Adrenal gland (tissue), 12 donors: ENCODE data around the gene PHB1. TPM values are rescaled to one million over a fixed set of nuclear protein-coding genes. Genes with fewer than 3 reads are reported as not detected.
"Not testable (repeated sequence)": the region's sequence is repeated elsewhere in the genome, so short reads cannot be mapped to it uniquely, and the experiment has no call there.

Experiments
- DNase-seq, 7 donors: peaks; one replicate each; pipeline ENCODE4 v3.0.0-alpha.2; 2019 to 2020
- H3K27ac ChIP-seq, 5 donors: fragments of 200-600 bp; sonication (generic) in 4 of 5; 1 replicate in 3 of 5; 2 replicates in 2 of 5; pipeline versions ENCODE4 v1.5.1 to v1.8.0; 2016 to 2020; ENCODE audit warnings: mild to moderate bottlenecking in 1 of 5
- H3K27me3 ChIP-seq: fragments of 200-600 bp; 2 replicates; pipeline ENCODE4 v1.8.0; 2021
- H3K36me3 ChIP-seq, 2 donors: fragments of 200-600 bp; replicated peaks in 1 of 2; 1 replicate in 1 of 2; 2 replicates in 1 of 2; pipeline versions ENCODE4 v1.5.1 to v1.8.0; 2018 to 2022
- H3K4me1 ChIP-seq, 2 donors: fragments of 200-600 bp; replicated peaks in 1 of 2; 1 replicate in 1 of 2; 2 replicates in 1 of 2; pipeline versions ENCODE4 v1.5.1 to v1.8.0; 2018 to 2021
- H3K4me3 ChIP-seq, 4 donors: fragments of 200-600 bp; sonication (generic) in 3 of 4; one replicate each; pipeline ENCODE4 v1.5.1; 2016 to 2018
- H3K9me3 ChIP-seq, 3 donors: fragments of 200-600 bp; sonication (generic) in 1 of 3; replicated peaks in 1 of 3; 1 replicate in 2 of 3; 2 replicates in 1 of 3; pipeline versions ENCODE4 v1.5.1 to v1.8.0; 2016 to 2021
- CTCF ChIP-seq, 6 experiments: fragments of 450-650 bp in 4 of 6; fragments of 200-600 bp in 2 of 6; sonication (generic) in 1 of 6; IDR thresholded peaks; 1 replicate in 5 of 6; 2 replicates in 1 of 6; pipeline versions ENCODE4 v1.5.1 to v1.8.0; 2016 to 2021; ENCODE audit warnings: antibody characterized with exemption in 6 of 6, mild to moderate bottlenecking in 2 of 6, moderate library complexity in 1 of 6
- POLR2A ChIP-seq, 2 donors: fragments of 450-650 bp; IDR thresholded peaks; one replicate each; pipeline ENCODE4 v1.6.1; 2017; ENCODE audit warnings: antibody characterized with exemption in 2 of 2, mild to moderate bottlenecking in 2 of 2, moderate library complexity in 1 of 2
- WGBS, 4 donors: extraction: QIAGEN DNeasy Blood & Tissue Kit in 2 of 4; methylation state at CpG; one replicate each; pipeline versions ENCODE4 v1.1.5 to v1.1.7; 2013 to 2017; 5-methylcytosine and 5-hydroxymethylcytosine counted together
- intact Hi-C, 2 donors: fragments of 100-400 bp; cut with DNase I; formaldehyde crosslinking; loops; one replicate each; pipeline versions ENCODE4 v1.14.1 to v1.15.0; 2022 to 2023
- polyA plus RNA-seq, 3 donors: library from polyadenylated mRNA; stranded (reverse); fragments of 200-250 nt in 2 of 3; fragments of 350-450 nt in 1 of 3; fragmentation: Illumina TruSeq in 1 of 3; extraction: RNeasy Lipid Tissue Mini Kit (QIAGEN cat#74804) in 1 of 3; gene quantifications; one replicate each; pipeline ENCODE4 v1.2.3, GENCODE V29; 2013 to 2014
- total RNA-seq, 9 donors: library from RNA; depleted of rRNA in 4 of 9; stranded (reverse); fragments of >200 nt in 4 of 9; fragments of 120-200 nt in 1 of 9; fragmentation: NEBNext Ultra II Directional in 1 of 9; extraction: Animal tissue kit (Norgen Biotek cat#: 25700) in 1 of 9; gene quantifications; one replicate each; pipeline versions ENCODE4 v1.1.0 to v1.2.4, GENCODE V29; 2013 to 2023
- donor health status: healthy with polysubstance abuse.
- donor health status: Bipolar disorder and iron deficiency.
- donor health status: DM: yes; HTN: yes; CAD: no.
- donor health status: DM: no; HTN: no; CAD: no.
- donor health status: DM: no; HTN: no; CAD: no.
- donor health status: DM: yes; HTN: yes; CAD: no.

The PHB1 gene
- total and polyA plus RNA-seq, 12 donors, result 66.4 to 222 (median 123) TPM

GRCh38 chr17:49433000-49433694 lies 18.5 kb upstream of the PHB1 start:
- Histone ChIP-seq H3K36me3 (no peaks in the 10 kb centered on the region), H3K9me3 (no peaks in the 10 kb centered on the region), H3K4me3 (no peak overlapping the region), H3K27me3 (no peaks in the 10 kb centered on the region), H3K4me1 (no peaks in the 10 kb centered on the region), H3K27ac (no peak overlapping the region)
- no peak for TF ChIP-seq POLR2A (IDR thresholded peaks at IDR 0.05)
- TF ChIP-seq CTCF (IDR thresholded peaks at IDR 0.05), result no peak
- intact Hi-C loops, result loop anchor here in 1 of 2 donors (10.0 kb wide), 1 partner anchor 122 kb away; no protein-coding TSS in a partner anchor
- WGBS, 4 donors, result 82 to 90% (median 86%) methylated on average over 4 of the region's 4 CpGs
- no peak for DNase-seq

GRCh38 chr17:49431743-49432142 lies 17.1 kb upstream of the PHB1 start:
- 79 to 85% (median 83%) methylated on average over 7 to 8 of the region's 8 CpGs for WGBS, 4 donors
- H3K4me1 ChIP-seq, result no peaks in the 10 kb centered on the region
- H3K4me3 ChIP-seq, result no peak overlapping the region
- DNase-seq, result no peak
- no peak for TF ChIP-seq CTCF (IDR thresholded peaks at IDR 0.05)
- no peak for TF ChIP-seq POLR2A (IDR thresholded peaks at IDR 0.05)
- no peaks in the 10 kb centered on the region for H3K9me3 ChIP-seq
- no peak overlapping the region for H3K27ac ChIP-seq
- intact Hi-C loops, result loop anchor here in 1 of 2 donors (10.0 kb wide), 1 partner anchor 123 kb away; no protein-coding TSS in a partner anchor
- no peaks in the 10 kb centered on the region for H3K27me3 ChIP-seq
- H3K36me3 ChIP-seq, result no peaks in the 10 kb centered on the region

- H3K9me3 ChIP-seq, result no peaks in the 10 kb centered on the region
- no peak for DNase-seq
- TF ChIP-seq CTCF (IDR thresholded peaks at IDR 0.05), result no peak
- no peak for TF ChIP-seq POLR2A (IDR thresholded peaks at IDR 0.05)
Observed at GRCh38 chr17:49425004-49425286, 10.3 kb upstream of the PHB1 start.

GRCh38 chr17:49424276-49425003 lies 9.8 kb upstream of the PHB1 start:
- H3K4me3 ChIP-seq, H3K36me3 ChIP-seq, H3K27me3 ChIP-seq, intact Hi-C loops, H3K4me1 ChIP-seq, H3K27ac ChIP-seq, H3K9me3 ChIP-seq: not testable (repeated sequence)
- peak in 1 of 7 donors; percentile 29 for DNase-seq
- WGBS, 4 donors, result 80 to 87% (median 81%) methylated on average over 16 of the region's 16 CpGs

More at GRCh38 chr17:49425004-49425286, 10.3 kb upstream of the PHB1 start:
- Histone ChIP-seq H3K36me3 (no peaks in the 10 kb centered on the region), H3K27me3 (no peaks in the 10 kb centered on the region), H3K27ac (no peak overlapping the region), H3K4me3 (no peak overlapping the region), H3K4me1 (no peaks in the 10 kb centered on the region)
- intact Hi-C loops, result no loop called here
